ENCODE results near the gene ACADSB. TPM values are rescaled to one million over a fixed set of nuclear protein-coding genes. Genes with fewer than 3 reads are reported as not detected.

The ACADSB gene
- polyA plus RNA-seq, 1 donor from 2014 or later: 14.8 TPM

- Mint-ChIP-seq H3K27me3 (peaks cover 6% of the 10 kb centered on the region), H3K36me3 (no peaks in the 10 kb centered on the region), H3K4me1 (peaks cover 0 to 5% (median 0%) of the 10 kb centered on the region in 3 donors), H3K27ac (no peak overlapping the region), H3K4me3 (no peak overlapping the region), H3K9me3 (peaks cover 0 to 3% (median 0%) of the 10 kb centered on the region in 3 donors)
Measured at GRCh38 chr10:123087348-123087747, 78.5 kb downstream of the ACADSB start.

- Mint-ChIP-seq H3K4me1 (peaks cover 0 to 5% (median 0%) of the 10 kb centered on the region in 3 donors), H3K4me3 (no peak overlapping the region), H3K36me3 (no peaks in the 10 kb centered on the region), H3K9me3 (peaks cover 0 to 3% (median 0%) of the 10 kb centered on the region in 3 donors), H3K27ac (no peak overlapping the region), H3K27me3 (peaks cover 7% of the 10 kb centered on the region)
Measured at GRCh38 chr10:123087786-123088185, 79.0 kb downstream of the ACADSB start.

DNA sequence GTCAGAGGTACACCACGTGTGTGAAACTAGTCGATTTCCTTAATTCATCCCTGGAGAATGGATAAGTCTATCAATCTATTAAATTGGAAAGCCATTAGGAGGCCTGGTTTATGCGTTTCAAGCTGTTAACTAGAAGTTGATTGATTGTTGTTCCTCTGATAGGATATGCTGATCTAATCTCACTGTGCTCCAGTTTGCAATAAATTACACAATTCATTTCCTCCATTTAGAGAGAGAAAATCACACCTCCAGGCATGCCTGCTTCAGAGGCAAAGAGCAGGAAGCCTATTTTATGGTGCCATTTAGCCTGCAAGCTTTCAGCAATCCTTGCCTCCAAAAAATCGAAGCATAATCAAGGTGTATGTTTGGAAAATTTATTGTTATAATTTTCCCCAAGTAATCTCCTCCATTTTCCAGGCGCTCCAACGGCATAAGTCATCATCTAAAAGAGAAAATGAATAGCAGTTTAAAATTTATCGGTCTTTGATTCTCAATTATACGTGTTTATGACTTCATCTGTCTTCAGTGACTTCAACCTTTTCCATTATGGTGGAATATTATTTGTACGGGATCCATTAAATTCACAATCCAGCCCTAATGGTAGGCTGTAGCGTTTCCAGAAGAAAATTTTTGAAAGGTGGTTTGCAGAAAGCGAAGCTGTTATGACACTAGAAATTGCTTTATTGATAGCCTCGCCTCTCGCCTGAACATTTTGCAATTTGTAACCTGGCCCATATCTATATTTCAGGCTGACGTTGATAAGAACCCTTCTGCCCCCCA, 84.0 kb downstream of the ACADSB start:
- Mint-ChIP-seq H3K27ac (no peak overlapping the region), H3K4me3 (no peak overlapping the region), H3K4me1 (peaks cover 0 to 5% (median 0%) of the 10 kb centered on the region in 3 donors), H3K36me3 (peaks cover 2% of the 10 kb centered on the region), H3K27me3 (peaks cover 15% of the 10 kb centered on the region), H3K9me3 (no peaks in the 10 kb centered on the region)

DNA sequence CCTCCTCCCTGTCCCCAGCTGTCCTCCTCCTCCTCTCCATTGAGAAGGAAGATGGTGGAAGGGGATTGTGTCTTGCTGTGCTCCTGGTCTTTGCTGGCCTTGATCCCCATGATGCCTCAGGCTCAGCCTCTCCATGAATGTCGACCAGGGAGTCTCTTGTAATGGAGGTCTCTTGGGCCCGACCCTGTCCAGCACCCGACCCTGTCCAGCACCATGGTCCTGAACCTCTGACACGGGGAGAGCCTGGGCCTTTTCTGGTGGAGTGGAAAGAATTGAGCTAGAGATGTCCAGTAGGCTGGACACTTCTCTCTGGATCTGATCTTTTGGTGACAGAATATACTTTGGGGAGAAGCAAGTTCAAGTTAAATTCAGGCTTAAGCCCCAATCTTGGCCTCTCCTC, 84.7 kb downstream of the ACADSB start:
- no peaks in the 10 kb centered on the region for H3K9me3 Mint-ChIP-seq
- H3K27me3 Mint-ChIP-seq: peaks cover 15% of the 10 kb centered on the region

GRCh38 chr10:123096452-123096851, 87.6 kb downstream of the ACADSB start:
- H3K9me3 Mint-ChIP-seq: peaks cover 0 to 2% (median 0%) of the 10 kb centered on the region in 3 donors
- no peaks in the 10 kb centered on the region for H3K4me1 Mint-ChIP-seq
- H3K27me3 Mint-ChIP-seq: peaks cover 11% of the 10 kb centered on the region
- H3K36me3 Mint-ChIP-seq: peaks cover 2% of the 10 kb centered on the region
- H3K4me3 Mint-ChIP-seq: no peak overlapping the region
- H3K27ac Mint-ChIP-seq: no peak overlapping the region

More for the DNA sequence above, 84.7 kb downstream of the ACADSB start:
- Mint-ChIP-seq H3K4me1 (peaks cover 0 to 5% (median 0%) of the 10 kb centered on the region in 3 donors), H3K4me3 (no peak overlapping the region), H3K36me3 (peaks cover 2% of the 10 kb centered on the region), H3K27ac (peak overlapping the region in 1 of 3 donors; percentile 41)

GRCh38 chr10:123097039-123097438, 88.2 kb downstream of the ACADSB start:
- Mint-ChIP-seq H3K9me3 (peaks cover 0 to 2% (median 0%) of the 10 kb centered on the region in 3 donors), H3K27ac (no peak overlapping the region), H3K4me3 (no peak overlapping the region), H3K4me1 (no peaks in the 10 kb centered on the region), H3K36me3 (peaks cover 2% of the 10 kb centered on the region), H3K27me3 (peaks cover 11% of the 10 kb centered on the region)

GRCh38 chr10:123100030-123100762, 91.4 kb downstream of the ACADSB start:
- H3K4me3 Mint-ChIP-seq: no peak overlapping the region
- no peak overlapping the region for H3K27ac Mint-ChIP-seq
- peaks cover 0 to 2% (median 2%) of the 10 kb centered on the region in 3 donors for H3K9me3 Mint-ChIP-seq
- H3K27me3 Mint-ChIP-seq: peaks cover 5% of the 10 kb centered on the region
- no peaks in the 10 kb centered on the region for H3K4me1 Mint-ChIP-seq
- peaks cover 2% of the 10 kb centered on the region for H3K36me3 Mint-ChIP-seq

DNA sequence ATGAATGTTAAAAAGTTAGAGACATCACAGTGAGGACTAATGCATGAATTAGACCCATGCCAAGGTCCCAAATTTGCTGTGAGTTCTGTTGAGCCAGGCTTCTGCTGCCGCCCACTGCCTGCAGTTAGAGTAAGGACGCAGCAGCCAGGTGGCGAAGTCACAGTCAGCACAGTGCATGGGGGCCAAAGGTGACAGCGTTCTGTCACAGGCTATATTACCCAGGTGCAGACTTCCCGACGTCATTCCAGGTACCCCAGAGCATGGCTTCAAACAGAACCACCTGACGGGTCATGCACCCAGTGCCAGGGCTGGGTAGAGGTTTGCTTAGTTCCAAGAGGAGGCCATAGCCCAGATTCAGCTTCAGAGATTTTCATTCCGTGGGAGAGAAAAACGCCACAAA, 93.1 kb downstream of the ACADSB start:
- Mint-ChIP-seq H3K4me1 (no peaks in the 10 kb centered on the region), H3K27me3 (peaks cover 4% of the 10 kb centered on the region), H3K9me3 (peaks cover 0 to 2% (median 2%) of the 10 kb centered on the region in 3 donors), H3K27ac (no peak overlapping the region), H3K36me3 (no peaks in the 10 kb centered on the region), H3K4me3 (no peak overlapping the region)

DNA sequence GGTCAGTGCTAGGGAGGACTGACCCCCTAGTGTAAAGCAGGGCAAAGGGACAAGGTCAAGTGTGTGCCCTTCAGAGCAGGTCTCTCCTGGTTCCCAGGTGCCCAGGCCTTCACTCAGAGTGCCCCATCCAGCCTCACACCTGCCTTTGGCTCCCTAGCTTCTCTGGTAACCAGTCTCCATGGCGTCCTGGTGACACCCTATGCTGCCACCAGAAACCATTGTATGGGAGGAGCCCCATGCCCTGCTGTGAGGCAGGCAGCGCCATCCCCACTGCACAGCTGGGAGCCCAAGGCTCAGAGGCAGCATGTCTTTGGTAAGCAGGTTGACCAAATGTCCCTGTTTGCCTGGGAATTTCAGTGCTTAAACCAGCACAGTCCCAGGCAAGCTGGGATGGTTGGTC, 93.9 kb downstream of the ACADSB start:
- Mint-ChIP-seq H3K4me3 (no peak overlapping the region), H3K27ac (no peak overlapping the region), H3K4me1 (no peaks in the 10 kb centered on the region), H3K9me3 (peaks cover 0 to 2% (median 2%) of the 10 kb centered on the region in 3 donors), H3K36me3 (no peaks in the 10 kb centered on the region), H3K27me3 (peaks cover 4% of the 10 kb centered on the region)

GRCh38 chr10:123103944-123104343, 95.1 kb downstream of the ACADSB start:
- no peak overlapping the region for H3K27ac Mint-ChIP-seq
- H3K36me3 Mint-ChIP-seq: no peaks in the 10 kb centered on the region
- peaks cover 0 to 2% (median 2%) of the 10 kb centered on the region in 3 donors for H3K9me3 Mint-ChIP-seq
- H3K27me3 Mint-ChIP-seq: peaks cover 4% of the 10 kb centered on the region
- no peaks in the 10 kb centered on the region for H3K4me1 Mint-ChIP-seq
- H3K4me3 Mint-ChIP-seq: no peak overlapping the region

Other genes with a start within 250 kb of the ACADSB start
- gene CUZD1, start 163.1 kb upstream of the ACADSB start, polyA plus RNA-seq: 1.0 TPM
- 10.5 TPM for gene FAM24B, start 129.4 kb upstream of the ACADSB start, polyA plus RNA-seq
- gene FAM24A, start 98.4 kb upstream of the ACADSB start, polyA plus RNA-seq: not detected
- 5.3 TPM for gene C10orf88, start 54.8 kb upstream of the ACADSB start, polyA plus RNA-seq
- 7.0 TPM for gene PSTK, start 28.6 kb upstream of the ACADSB start, polyA plus RNA-seq
- 13.9 TPM for gene IKZF5, start 211 bp upstream of the ACADSB start, polyA plus RNA-seq
- gene HMX3, start 127.0 kb downstream of the ACADSB start, polyA plus RNA-seq: not detected
- gene HMX2, start 139.1 kb downstream of the ACADSB start, polyA plus RNA-seq: not detected
- 148 TPM for gene BUB3, start 145.4 kb downstream of the ACADSB start, polyA plus RNA-seq

All from IgD-negative memory B cell (primary cell).